Neural cell (in vitro differentiated cells): ENCODE data around the gene KRTAP29-1. TPM values are rescaled to one million over a fixed set of nuclear protein-coding genes. Genes with fewer than 3 reads are reported as not detected.

ENCODE experiments used
- H2AFZ ChIP-seq: fragments of 200-600, 300-800 bp; sonication (generic), shearing (Covaris generic); 2 replicates; pipeline ENCODE4 v1.6.0; 2014; ENCODE audit warnings: low read depth, mild to moderate bottlenecking, antibody characterized with exemption, low read length, moderate library complexity
- H3F3A ChIP-seq: fragments of 200-600 bp; shearing (Covaris generic); 2 replicates; pipeline ENCODE4 v1.6.1; 2016; ENCODE audit warnings: mild to moderate bottlenecking, moderate library complexity, mixed read lengths, antibody characterized with exemption, low read length; ENCODE audit not compliant: insufficient read depth, poor library complexity, severe bottlenecking
- H3K27ac ChIP-seq: fragments of 200-600, 300-800 bp; sonication (generic), shearing (Covaris generic); 2 replicates; pipeline ENCODE4 v1.5.1; 2014; ENCODE audit warnings: mild to moderate bottlenecking, low read length, moderate library complexity
- H3K27me3 ChIP-seq: fragments of 300-800, 200-600 bp; sonication (generic), shearing (Covaris generic); 2 replicates; pipeline ENCODE4 v1.6.0; 2014; ENCODE audit warnings: mild to moderate bottlenecking, low read depth, low read length, moderate library complexity; ENCODE audit not compliant: insufficient read depth
- H3K36me3 ChIP-seq: fragments of 300-800, 200-600 bp; sonication (generic), shearing (Covaris generic); 2 replicates; pipeline ENCODE4 v1.5.1; 2014; ENCODE audit warnings: mild to moderate bottlenecking, antibody characterized with exemption, low read length, moderate library complexity; ENCODE audit not compliant: insufficient read depth
- H3K4me2 ChIP-seq: fragments of 300-800, 200-600 bp; sonication (generic), shearing (Covaris generic); 2 replicates; pipeline ENCODE4 v1.6.0; 2014; ENCODE audit warnings: mild to moderate bottlenecking, low read length
- H3K4me3 ChIP-seq: fragments of 300-800, 200-600 bp; sonication (generic), shearing (Covaris generic); 2 replicates; pipeline ENCODE4 v1.5.1; 2014; ENCODE audit warnings: mild to moderate bottlenecking, low read length, moderate library complexity
- H3K79me2 ChIP-seq: fragments of 200-600 bp; shearing (Covaris generic); replicated peaks from 2 replicates; pipeline ENCODE4 v1.6.0; 2014; ENCODE audit warnings: mild to moderate bottlenecking, low read length, moderate library complexity; ENCODE audit not compliant: insufficient read depth
- H3K9ac ChIP-seq: fragments of 300-800, 200-600 bp; sonication (generic), shearing (Covaris generic); 2 replicates; pipeline ENCODE4 v1.6.1; 2016; ENCODE audit warnings: mild to moderate bottlenecking, low read length, mixed read lengths
- H3K9me2 ChIP-seq: fragments of 200-600 bp; shearing (Covaris generic); 2 replicates; pipeline ENCODE4 v1.6.1; 2016; ENCODE audit warnings: mild to moderate bottlenecking, low read length, mixed read lengths; ENCODE audit not compliant: insufficient read depth
- H3K9me3 ChIP-seq: fragments of 200-600, 300-800 bp; sonication (generic), shearing (Covaris generic); 2 replicates; pipeline ENCODE4 v1.6.1; 2016; ENCODE audit warnings: mild to moderate bottlenecking, mixed run types, low read length, moderate library complexity, mixed read lengths
- H4K20me1 ChIP-seq: fragments of 200-600 bp; shearing (Covaris generic); 2 replicates; pipeline ENCODE4 v1.6.1; 2016; ENCODE audit warnings: mild to moderate bottlenecking, mixed run types; ENCODE audit not compliant: insufficient read depth
- CTCF ChIP-seq: fragments of 450-650 bp; IDR thresholded peaks from 2 replicates; pipeline ENCODE4 v1.5.1; 2014; ENCODE audit warnings: antibody characterized with exemption, mild to moderate bottlenecking, moderate library complexity; ENCODE audit not compliant: poor library complexity, severe bottlenecking
- EP300 ChIP-seq: fragments of 450-650 bp; conservative IDR thresholded peaks from 2 replicates; pipeline ENCODE4 v1.6.1; 2014; ENCODE audit warnings: antibody characterized with exemption, mild to moderate bottlenecking, moderate library complexity; ENCODE audit not compliant: poor library complexity, severe bottlenecking
- EZH2 ChIP-seq: fragments of 200-600, 300-800 bp; shearing (Covaris generic), sonication (generic); IDR thresholded peaks from 2 replicates; pipeline ENCODE4 v1.6.1; 2014; ENCODE audit warnings: antibody characterized with exemption, low read length, borderline replicate concordance, mild to moderate bottlenecking; ENCODE audit not compliant: insufficient read depth, poor library complexity, severe bottlenecking
- MXI1 ChIP-seq: fragments of 450-650 bp; conservative IDR thresholded peaks from 2 replicates; pipeline ENCODE4 v1.6.1; 2014; ENCODE audit warnings: antibody characterized with exemption, mild to moderate bottlenecking; ENCODE audit not compliant: poor library complexity, severe bottlenecking
- POLR2AphosphoS5 ChIP-seq: IDR thresholded peaks from 2 replicates; pipeline ENCODE4 v1.6.1; 2012
- RAD21 ChIP-seq: fragments of 450-650 bp; conservative IDR thresholded peaks from 2 replicates; pipeline ENCODE4 v1.6.1; 2014; ENCODE audit warnings: antibody characterized with exemption, mild to moderate bottlenecking, moderate library complexity
- REST ChIP-seq: IDR thresholded peaks from 2 replicates; pipeline ENCODE4 v1.6.1; 2012; ENCODE audit warnings: borderline replicate concordance
- SMC3 ChIP-seq: fragments of 450-650 bp; conservative IDR thresholded peaks from 2 replicates; pipeline ENCODE4 v1.6.1; 2014; ENCODE audit warnings: antibody characterized with exemption, mild to moderate bottlenecking, moderate library complexity; ENCODE audit not compliant: poor library complexity
- TAF1 ChIP-seq: IDR thresholded peaks from 2 replicates; pipeline ENCODE4 v1.6.1; 2012; ENCODE audit warnings: low read depth
- polyA plus RNA-seq: library from polyadenylated mRNA; depleted of rRNA; stranded (reverse); fragments of >200 nt; gene quantifications from 2 replicates; pipeline ENCODE4 v1.2.3, GENCODE V29; 2014

KRTAP29-1 gene
- polyA plus RNA-seq, 1 donor from 2014 or later: not detected

GRCh38 chr17:41318231-41318630, 15.6 kb upstream of the KRTAP29-1 start:
- TF ChIP-seq RAD21 (no peak), MXI1 (no peak), POLR2AphosphoS5 (no peak), SMC3 (no peak), REST (no peak), EZH2 (no peak), CTCF (no peak), TAF1 (no peak), EP300 (no peak)
- H3K27me3 ChIP-seq: no peaks in the 10 kb centered on the region
- no peak overlapping the region for H3K4me3 ChIP-seq
- H4K20me1 ChIP-seq: no peaks in the 10 kb centered on the region
- no peak overlapping the region for H3K4me2 ChIP-seq
- no peak overlapping the region for H3K9ac ChIP-seq
- no peak overlapping the region for H2AFZ ChIP-seq
- no peaks in the 10 kb centered on the region for H3K9me3 ChIP-seq
- no peaks in the 10 kb centered on the region for H3F3A ChIP-seq
- no peak overlapping the region for H3K27ac ChIP-seq
- no peaks in the 10 kb centered on the region for H3K36me3 ChIP-seq
- H3K9me2 ChIP-seq: no peaks in the 10 kb centered on the region
- no peaks in the 10 kb centered on the region for H3K79me2 ChIP-seq

- Histone ChIP-seq H4K20me1 (no peaks in the 10 kb centered on the region), H3K9ac (no peak overlapping the region)
Measured at GRCh38 chr17:41315814-41316445, 13.3 kb upstream of the KRTAP29-1 start.

More at GRCh38 chr17:41315814-41316445, 13.3 kb upstream of the KRTAP29-1 start:
- Histone ChIP-seq H2AFZ (no peak overlapping the region), H3K27me3 (no peaks in the 10 kb centered on the region), H3K9me3 (no peaks in the 10 kb centered on the region), H3F3A (no peaks in the 10 kb centered on the region), H3K9me2 (no peaks in the 10 kb centered on the region), H3K4me3 (no peak overlapping the region), H3K27ac (no peak overlapping the region), H3K36me3 (no peaks in the 10 kb centered on the region), H3K4me2 (no peak overlapping the region), H3K79me2 (no peaks in the 10 kb centered on the region)
- TF ChIP-seq CTCF (no peak), SMC3 (no peak), TAF1 (no peak), EP300 (no peak), POLR2AphosphoS5 (no peak), REST (no peak), RAD21 (no peak), EZH2 (no peak), MXI1 (no peak)
